Skeletal muscle satellite cell (primary cell): Measurements from ENCODE around the gene ZNF511.

Experiments
- H3K27me3 ChIP-seq: 2 replicates; pipeline ENCODE4 v1.7.0; 2013; ENCODE audit warnings: low read length; ENCODE audit not compliant: control insufficient read depth, insufficient read depth
- H3K36me3 ChIP-seq: 2 replicates; pipeline ENCODE4 v1.7.0; 2013; ENCODE audit warnings: mild to moderate bottlenecking, control low read depth, low read length; ENCODE audit not compliant: insufficient read depth
- H3K4me1 ChIP-seq: 2 replicates; pipeline ENCODE4 v1.7.0; 2013; ENCODE audit warnings: low read length; ENCODE audit not compliant: control insufficient read depth, insufficient read depth
- H3K4me2 ChIP-seq: 2 replicates; pipeline ENCODE4 v1.7.0; 2013; ENCODE audit warnings: mild to moderate bottlenecking, low read length
- H3K4me3 ChIP-seq: 2 replicates; pipeline ENCODE4 v1.7.0; 2013; ENCODE audit warnings: low read length
- H3K9ac ChIP-seq: 2 replicates; pipeline ENCODE4 v1.7.0; 2013; ENCODE audit warnings: mild to moderate bottlenecking, low read depth, low read length, moderate library complexity
- H3K9me3 ChIP-seq: replicated peaks from 2 replicates; pipeline ENCODE4 v1.7.0; 2013; ENCODE audit warnings: mild to moderate bottlenecking, control low read depth, low read length

Gene ZNF511

GRCh38 chr10:133267829-133268228 is 40.9 kb upstream of the ZNF511 start:
- H3K9ac ChIP-seq = no peak overlapping the region
- H3K36me3 ChIP-seq = no peaks in the 10 kb centered on the region
- H3K4me1 ChIP-seq = no peaks in the 10 kb centered on the region
- no peaks in the 10 kb centered on the region for H3K9me3 ChIP-seq
- no peak overlapping the region for H3K4me2 ChIP-seq
- H3K27me3 ChIP-seq = no peaks in the 10 kb centered on the region
- H3K4me3 ChIP-seq = no peak overlapping the region

- Histone ChIP-seq H3K4me3 (no peak overlapping the region), H3K4me2 (no peak overlapping the region), H3K9ac (no peak overlapping the region), H3K27me3 (no peaks in the 10 kb centered on the region), H3K9me3 (no peaks in the 10 kb centered on the region), H3K4me1 (no peaks in the 10 kb centered on the region), H3K36me3 (no peaks in the 10 kb centered on the region)
Measured at GRCh38 chr10:133268532-133268931, 40.2 kb upstream of the ZNF511 start.

- Histone ChIP-seq H3K9ac (no peak overlapping the region), H3K36me3 (no peaks in the 10 kb centered on the region), H3K27me3 (no peaks in the 10 kb centered on the region)
Measured at GRCh38 chr10:133269367-133269766, 39.3 kb upstream of the ZNF511 start.

GRCh38 chr10:133270204-133270603 is 38.5 kb upstream of the ZNF511 start:
- Histone ChIP-seq H3K4me2 (no peak overlapping the region), H3K4me1 (no peaks in the 10 kb centered on the region), H3K9me3 (no peaks in the 10 kb centered on the region), H3K4me3 (no peak overlapping the region), H3K27me3 (peaks cover 7% of the 10 kb centered on the region), H3K9ac (no peak overlapping the region), H3K36me3 (no peaks in the 10 kb centered on the region)

More at GRCh38 chr10:133269367-133269766, 39.3 kb upstream of the ZNF511 start:
- Histone ChIP-seq H3K4me3 (no peak overlapping the region), H3K4me2 (no peak overlapping the region), H3K9me3 (no peaks in the 10 kb centered on the region), H3K4me1 (no peaks in the 10 kb centered on the region)

- Histone ChIP-seq H3K4me3 (no peak overlapping the region), H3K9me3 (no peaks in the 10 kb centered on the region), H3K36me3 (no peaks in the 10 kb centered on the region), H3K4me2 (no peak overlapping the region), H3K9ac (no peak overlapping the region), H3K4me1 (no peaks in the 10 kb centered on the region), H3K27me3 (peaks cover 13% of the 10 kb centered on the region)
Measured at GRCh38 chr10:133270773-133271297, 37.9 kb upstream of the ZNF511 start.

- H3K4me1 ChIP-seq = no peaks in the 10 kb centered on the region
- H3K36me3 ChIP-seq = no peaks in the 10 kb centered on the region
- H3K9ac ChIP-seq = no peak overlapping the region
- no peak overlapping the region for H3K4me3 ChIP-seq
- H3K27me3 ChIP-seq = peaks cover 21% of the 10 kb centered on the region
- H3K4me2 ChIP-seq = no peak overlapping the region
- H3K9me3 ChIP-seq = no peaks in the 10 kb centered on the region
Measured at GRCh38 chr10:133271521-133272300, 37.0 kb upstream of the ZNF511 start.

- Histone ChIP-seq H3K4me2 (no peak overlapping the region), H3K36me3 (no peaks in the 10 kb centered on the region), H3K9ac (no peak overlapping the region)
Measured at GRCh38 chr10:133272301-133272963, 36.3 kb upstream of the ZNF511 start.

GRCh38 chr10:133272964-133273420 is 35.7 kb upstream of the ZNF511 start:
- no peak overlapping the region for H3K9ac ChIP-seq
- H3K4me3 ChIP-seq = no peak overlapping the region
- no peaks in the 10 kb centered on the region for H3K4me1 ChIP-seq
- H3K4me2 ChIP-seq = no peak overlapping the region
- H3K27me3 ChIP-seq = peaks cover 25% of the 10 kb centered on the region
- H3K36me3 ChIP-seq = no peaks in the 10 kb centered on the region
- H3K9me3 ChIP-seq = no peaks in the 10 kb centered on the region

More at GRCh38 chr10:133272301-133272963, 36.3 kb upstream of the ZNF511 start:
- peaks cover 25% of the 10 kb centered on the region for H3K27me3 ChIP-seq
- H3K4me3 ChIP-seq = no peak overlapping the region
- H3K9me3 ChIP-seq = no peaks in the 10 kb centered on the region
- H3K4me1 ChIP-seq = no peaks in the 10 kb centered on the region

- Histone ChIP-seq H3K4me3 (no peak overlapping the region), H3K9me3 (no peaks in the 10 kb centered on the region), H3K27me3 (peaks cover 25% of the 10 kb centered on the region), H3K9ac (no peak overlapping the region), H3K4me2 (no peak overlapping the region), H3K4me1 (no peaks in the 10 kb centered on the region), H3K36me3 (no peaks in the 10 kb centered on the region)
Measured at GRCh38 chr10:133273534-133274143, 35.1 kb upstream of the ZNF511 start.

GRCh38 chr10:133274751-133275683 is 33.7 kb upstream of the ZNF511 start:
- Histone ChIP-seq H3K4me1 (no peaks in the 10 kb centered on the region), H3K4me3 (no peak overlapping the region), H3K9me3 (no peaks in the 10 kb centered on the region), H3K27me3 (peaks cover 25% of the 10 kb centered on the region), H3K9ac (no peak overlapping the region), H3K4me2 (no peak overlapping the region), H3K36me3 (peaks cover 3% of the 10 kb centered on the region)
